Medulla oblongata (tissue), 1 donor: Measurements from ENCODE around the gene PNPLA6.

Experiments
- DNase-seq: peaks from one replicate; pipeline ENCODE4 v3.0.0-alpha.2; 2015; ENCODE audit errors: extremely low spot score

The PNPLA6 gene

GRCh38 chr19:7600721-7601120, 65.2 kb downstream of the PNPLA6 start:
- DNase-seq: no peak

- DNase-seq: no peak
Observed at GRCh38 chr19:7602240-7602934, 66.9 kb downstream of the PNPLA6 start.

GRCh38 chr19:7602935-7603497, 67.5 kb downstream of the PNPLA6 start:
- no peak for DNase-seq

GRCh38 chr19:7603919-7604318, 68.4 kb downstream of the PNPLA6 start:
- no peak for DNase-seq

GRCh38 chr19:7605490-7606222, 70.1 kb downstream of the PNPLA6 start:
- no peak for DNase-seq

- no peak for DNase-seq
Observed at GRCh38 chr19:7606289-7606688, 70.8 kb downstream of the PNPLA6 start.

- no peak for DNase-seq
Observed at GRCh38 chr19:7607212-7607873, 71.8 kb downstream of the PNPLA6 start.

- no peak for DNase-seq
Observed at GRCh38 chr19:7607874-7608560, 72.5 kb downstream of the PNPLA6 start.

- DNase-seq: no peak
Observed at GRCh38 chr19:7610491-7611240, 75.1 kb downstream of the PNPLA6 start.
